GM21825 (cell line): ENCODE data around the gene CISH.
A peak's percentile ranks its signal among the peaks of the same experiment; 100 is the strongest.

Experiments used
- ATAC-seq: cut with Tn5 transposase; IDR thresholded peaks from one replicate; pipeline ENCODE4 v1.9.1; 2021; ENCODE audit warnings: mild to moderate bottlenecking, moderate library complexity; ENCODE audit not compliant: unreplicated experiment

CISH gene

DNA sequence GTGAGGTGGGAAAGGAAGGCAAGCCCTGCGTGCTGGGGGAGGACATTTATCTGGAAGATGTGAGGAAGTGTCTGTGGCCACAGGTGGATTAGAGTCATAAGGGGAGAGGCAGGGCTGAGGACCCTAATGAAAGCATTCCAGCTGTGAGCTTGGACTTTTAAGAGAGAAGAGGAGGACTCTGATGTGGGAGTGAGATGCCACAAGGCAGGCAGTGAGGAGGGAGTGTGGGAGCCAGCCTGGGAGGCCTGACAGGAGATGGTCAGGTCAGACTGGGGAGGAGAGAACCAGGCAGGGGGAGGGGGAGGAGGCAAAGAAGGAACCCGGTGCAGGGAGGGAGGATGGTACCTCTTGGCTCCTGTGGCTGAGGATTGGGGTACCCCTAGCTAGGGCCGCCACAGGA, 26.4 kb upstream of the CISH start:
- ATAC-seq, result no peak

DNA sequence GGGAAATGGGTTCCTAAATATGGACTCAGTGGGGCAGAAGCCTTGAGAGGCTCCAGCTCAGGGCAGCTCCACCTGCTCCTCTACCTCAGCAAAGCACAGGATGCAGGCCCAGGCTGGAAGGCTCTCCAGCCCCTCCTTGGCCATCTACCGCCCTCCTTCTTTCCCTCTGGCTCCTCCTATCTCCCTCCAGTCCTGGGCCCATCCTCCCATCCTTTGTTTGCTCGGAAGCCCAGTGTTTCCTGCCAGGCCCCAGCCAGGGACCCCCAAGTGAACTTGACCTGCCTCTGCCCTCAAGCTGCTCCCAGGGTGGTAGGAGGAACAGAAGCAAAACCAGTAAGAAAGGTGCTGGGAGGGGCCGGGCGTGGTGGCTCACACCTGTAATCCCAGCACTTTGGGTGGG, 25.4 kb upstream of the CISH start:
- ATAC-seq, result no peak

DNA sequence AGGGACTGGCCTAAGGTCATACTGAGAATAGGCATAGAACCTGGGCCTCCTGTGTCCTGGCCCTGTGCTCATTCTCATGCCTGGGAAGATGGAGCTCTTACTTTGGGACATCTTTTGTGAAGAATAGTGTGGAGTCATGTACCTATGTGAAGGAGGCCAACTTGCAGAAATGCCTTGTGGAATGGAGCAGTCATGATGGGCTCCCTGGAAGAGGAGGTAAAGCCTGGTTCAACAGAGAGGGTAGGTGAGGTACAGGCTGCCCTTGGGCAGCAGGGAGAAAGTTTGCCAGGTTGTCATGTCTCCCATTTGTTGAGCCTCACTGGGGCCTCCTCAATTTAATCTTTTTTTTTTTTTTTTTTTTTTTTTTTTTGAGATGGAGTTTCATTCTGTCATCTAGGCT, 23.5 kb upstream of the CISH start:
- ATAC-seq, result no peak

DNA sequence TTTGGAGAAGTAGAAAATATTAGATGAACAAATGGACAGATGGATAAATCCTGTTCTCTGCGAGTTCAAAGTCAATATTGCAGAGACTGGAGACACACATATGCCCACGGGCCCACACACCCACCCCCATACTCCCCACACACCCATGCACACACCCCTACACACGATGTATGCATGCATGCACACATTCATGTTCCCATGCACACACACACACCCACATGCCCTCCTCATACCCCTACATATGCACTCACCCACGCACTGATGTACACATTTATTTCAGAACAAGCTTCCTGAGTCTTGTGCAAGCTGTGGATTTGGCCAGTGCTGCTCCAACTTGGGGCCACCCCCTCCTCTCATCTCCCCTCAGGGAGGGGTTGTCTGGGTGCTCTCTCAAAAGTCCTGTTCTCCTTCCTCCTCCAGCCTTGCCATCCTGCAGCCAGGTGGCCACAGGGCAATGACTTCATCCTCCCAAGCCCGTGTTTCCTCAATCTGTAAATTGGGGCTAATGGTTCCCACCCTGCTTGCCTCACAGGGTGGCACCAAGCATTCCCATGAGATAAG, 21.7 kb upstream of the CISH start:
- no peak for ATAC-seq

DNA sequence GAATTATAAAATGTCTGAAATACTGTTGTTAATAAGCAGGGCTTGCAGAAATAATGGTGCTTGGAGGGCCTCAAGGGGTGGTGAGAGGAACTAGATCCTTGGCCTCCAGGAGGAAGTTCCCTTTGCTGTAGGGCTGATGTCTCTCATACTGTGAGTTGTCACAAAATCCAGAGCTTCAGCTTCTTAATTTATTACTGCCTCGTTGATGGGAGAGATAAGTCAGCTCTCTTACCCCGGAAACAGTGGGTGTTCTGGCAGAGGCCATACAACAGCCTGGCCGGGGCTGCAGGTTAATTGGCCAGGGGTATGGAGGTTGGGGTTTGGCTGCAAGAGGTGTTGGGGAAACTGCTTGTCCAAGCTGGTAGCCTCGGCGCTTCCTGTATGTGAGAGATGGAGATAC, 20.9 kb upstream of the CISH start:
- no peak for ATAC-seq

DNA sequence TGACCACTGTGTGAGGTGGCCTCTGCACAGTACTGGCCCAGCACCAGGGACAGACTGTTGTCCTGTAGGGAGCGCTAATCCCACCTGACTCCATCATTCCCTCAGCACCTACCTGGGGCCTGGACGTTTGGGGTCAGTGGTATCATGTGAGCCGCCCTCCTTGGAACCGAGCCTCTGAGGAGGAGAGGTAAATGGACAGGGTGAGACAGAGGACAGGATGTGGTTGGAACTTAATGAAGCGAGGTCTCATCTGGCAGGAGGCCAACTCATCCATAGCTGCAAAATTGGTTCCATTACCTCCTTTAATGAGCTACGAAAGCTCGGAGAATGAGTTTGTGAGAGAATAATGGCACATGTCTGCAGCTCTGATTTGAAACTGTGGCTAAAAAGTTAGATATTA, 19.3 kb upstream of the CISH start:
- ATAC-seq, result no peak

DNA sequence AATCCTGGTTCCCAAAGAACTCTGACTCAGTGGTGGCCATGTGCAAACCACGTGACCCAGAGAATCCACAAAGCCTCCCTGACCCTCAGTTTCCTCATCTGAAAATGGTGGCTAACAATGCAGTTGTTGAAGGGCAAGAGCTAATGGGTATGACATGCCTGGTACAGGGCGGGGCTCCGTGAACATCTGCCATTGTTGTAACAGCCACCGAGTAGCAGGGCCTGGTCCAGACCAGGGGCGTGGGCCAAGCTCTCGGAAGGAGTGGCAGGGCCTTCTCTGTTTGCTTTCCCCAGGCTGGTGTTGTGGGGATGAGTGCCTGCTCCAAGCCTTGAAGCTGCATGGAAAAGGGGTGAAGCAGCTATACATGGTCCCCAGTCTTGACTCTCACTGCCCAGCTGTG, 18.8 kb upstream of the CISH start:
- no peak for ATAC-seq

DNA sequence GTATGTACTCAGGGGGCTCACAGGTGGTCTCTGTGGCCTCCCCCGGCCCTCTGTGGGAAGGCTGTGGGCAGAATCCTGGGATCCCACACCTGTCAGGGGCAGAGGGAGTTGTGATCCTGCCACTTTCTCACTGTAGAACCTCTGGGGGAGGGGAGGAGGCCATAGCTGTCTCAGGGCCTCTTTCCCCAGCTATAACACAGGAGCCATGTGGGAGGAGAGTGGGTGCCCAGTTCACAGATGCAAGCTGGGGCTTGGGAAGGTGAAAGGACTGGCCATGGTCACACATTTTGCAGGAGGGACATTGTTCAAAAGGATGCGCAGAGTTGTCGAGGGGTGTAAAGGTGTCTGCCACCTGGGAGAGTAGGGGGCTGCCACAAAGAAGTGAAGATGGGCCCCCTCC, 17.0 kb upstream of the CISH start:
- ATAC-seq, result no peak

DNA sequence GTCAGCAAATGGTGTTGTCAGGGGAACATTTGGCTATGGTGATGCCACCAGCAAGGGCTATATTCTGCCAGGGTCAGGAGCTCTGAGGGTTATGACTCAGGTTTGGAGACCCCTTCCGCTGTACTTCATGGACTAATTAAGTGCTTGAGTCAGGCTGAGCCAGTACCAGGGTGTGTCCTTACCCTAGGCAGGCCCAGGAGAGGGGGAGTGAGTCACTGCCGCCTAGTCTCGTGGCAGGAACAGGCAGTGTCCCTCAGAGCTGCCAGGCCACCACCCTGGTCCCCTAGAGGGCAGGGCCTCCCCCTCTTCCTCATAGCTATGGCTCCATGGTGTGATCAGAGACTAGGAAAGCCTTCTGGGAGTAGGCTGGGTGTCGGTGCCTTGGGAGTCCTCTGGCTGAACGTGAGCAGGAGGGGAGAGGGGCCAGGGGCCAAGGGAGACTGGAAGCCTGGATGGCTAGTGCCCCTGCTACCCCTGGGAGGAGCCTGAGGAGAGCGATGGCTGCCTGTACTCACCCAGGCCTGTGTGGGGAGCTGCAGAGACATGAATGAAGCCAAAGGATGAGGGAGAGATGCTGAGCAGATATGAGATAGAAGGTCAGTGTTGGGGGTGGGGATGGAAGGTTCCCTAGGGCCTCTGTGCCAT, 16.0 kb upstream of the CISH start:
- ATAC-seq, result no peak

DNA sequence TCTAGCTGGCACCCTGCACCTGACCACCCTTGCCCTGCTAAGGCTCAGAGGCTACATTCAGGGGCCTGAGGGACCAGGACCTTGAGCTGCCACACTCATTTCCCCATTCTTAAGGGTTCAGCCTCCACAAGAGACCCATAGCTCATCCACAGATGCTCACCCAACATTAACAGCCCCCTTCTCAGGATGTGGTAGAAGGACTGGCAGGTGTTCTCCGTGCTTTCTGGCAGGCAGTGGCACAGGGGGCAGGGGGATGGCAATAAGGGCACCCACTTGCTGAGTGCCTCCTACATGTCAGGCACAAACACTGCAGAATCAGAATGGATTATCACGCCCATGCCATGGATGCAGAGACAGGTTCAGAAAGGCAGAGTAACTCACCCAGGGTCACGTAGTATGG, 14.8 kb upstream of the CISH start:
- no peak for ATAC-seq

DNA sequence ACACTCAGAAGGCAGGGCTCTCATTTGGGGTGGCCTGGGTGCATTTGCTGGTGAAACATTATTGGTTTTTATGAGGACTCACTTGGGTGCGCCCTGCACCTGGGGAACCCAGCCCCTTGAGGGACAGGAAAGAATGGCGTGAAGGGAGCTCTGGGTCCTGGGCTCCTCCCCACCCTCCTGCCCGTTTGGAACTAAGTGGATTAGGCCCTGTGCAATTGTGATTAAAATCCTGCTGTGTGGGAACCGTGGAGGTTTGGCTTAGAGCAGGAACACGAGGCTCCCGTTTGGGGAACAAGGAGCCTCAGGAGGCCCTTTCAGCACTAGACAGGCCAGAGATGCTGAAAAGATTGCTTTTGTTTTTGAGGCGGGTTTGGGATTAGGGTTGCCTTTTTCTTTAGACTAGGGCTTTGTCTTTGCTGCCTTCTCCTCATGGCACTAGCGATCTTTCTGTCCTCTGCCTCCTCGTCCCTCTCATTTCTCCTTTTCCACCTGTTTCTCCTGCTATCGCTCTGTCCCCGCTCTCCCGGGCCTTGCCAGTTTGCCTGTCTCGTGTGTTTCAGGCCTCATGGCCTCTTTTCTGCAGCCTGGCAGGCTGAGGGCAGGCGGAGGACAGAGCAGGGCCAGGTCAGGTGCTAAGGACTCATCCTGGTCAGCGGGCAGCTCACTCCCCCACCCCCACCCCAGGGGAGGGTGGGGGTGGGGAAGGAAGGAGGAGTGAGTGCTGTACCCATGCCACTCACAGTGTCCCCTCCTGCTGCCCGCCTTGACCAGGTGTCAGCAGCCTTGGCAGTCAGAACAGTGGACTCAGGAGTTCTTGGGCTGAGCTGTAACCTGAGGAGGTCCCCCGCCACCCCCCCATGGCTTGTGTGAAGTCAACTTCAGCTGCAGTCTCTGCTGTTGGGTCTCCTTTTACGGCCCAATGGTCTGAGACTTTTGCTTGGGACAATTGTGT, 13.9 kb upstream of the CISH start:
- ATAC-seq, result no peak

DNA sequence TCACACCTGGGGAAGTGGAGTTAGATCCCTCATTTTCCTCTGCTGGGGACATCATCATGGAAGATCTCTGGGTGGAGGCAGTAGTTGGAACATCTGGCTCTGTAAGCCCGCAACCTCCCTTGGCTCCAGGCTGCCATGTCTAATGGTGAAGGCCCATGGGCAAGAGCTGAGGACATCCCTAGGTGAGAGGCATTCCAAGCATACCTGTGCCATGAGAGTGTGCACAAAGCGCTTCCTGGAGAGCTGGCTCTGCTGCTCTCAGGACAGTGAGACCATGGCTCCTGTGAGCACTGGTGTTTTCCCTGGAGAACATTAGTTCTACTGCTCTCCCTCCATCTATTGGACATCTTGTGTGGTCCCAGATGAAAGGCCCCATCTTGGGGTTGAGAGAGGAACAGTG, 13.1 kb upstream of the CISH start:
- ATAC-seq, result no peak

DNA sequence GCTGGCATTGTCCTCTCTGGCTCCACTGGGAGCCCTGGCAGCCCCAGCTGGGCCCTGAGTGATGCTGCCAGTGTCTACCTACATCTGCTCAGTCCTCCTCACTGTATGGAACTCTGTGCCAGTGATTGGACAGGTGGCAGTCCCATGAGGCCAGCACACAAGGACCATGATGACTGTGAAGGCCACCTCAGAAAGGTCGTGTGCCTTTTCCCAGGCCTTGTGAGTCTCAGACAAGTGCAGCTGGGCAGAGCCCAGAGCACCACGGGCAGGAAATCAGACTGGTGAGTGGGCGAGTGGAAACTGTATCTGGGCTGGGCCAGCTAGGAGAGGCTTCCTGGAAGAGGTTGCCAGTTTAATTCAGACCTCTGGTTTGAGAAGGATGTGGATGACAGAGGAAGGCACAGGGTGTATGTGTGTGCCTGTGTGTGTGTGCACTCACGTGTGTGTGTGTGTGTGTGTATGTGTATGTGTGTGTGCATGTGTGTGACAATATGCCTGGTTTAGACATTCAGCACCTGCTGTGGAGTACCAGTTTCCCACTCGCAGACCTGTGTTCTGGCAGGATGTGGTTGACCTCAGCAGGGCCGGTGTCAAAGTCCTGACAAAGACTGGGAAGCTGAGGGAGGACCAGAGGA, 12.4 kb upstream of the CISH start:
- peak; percentile 42 for ATAC-seq

DNA sequence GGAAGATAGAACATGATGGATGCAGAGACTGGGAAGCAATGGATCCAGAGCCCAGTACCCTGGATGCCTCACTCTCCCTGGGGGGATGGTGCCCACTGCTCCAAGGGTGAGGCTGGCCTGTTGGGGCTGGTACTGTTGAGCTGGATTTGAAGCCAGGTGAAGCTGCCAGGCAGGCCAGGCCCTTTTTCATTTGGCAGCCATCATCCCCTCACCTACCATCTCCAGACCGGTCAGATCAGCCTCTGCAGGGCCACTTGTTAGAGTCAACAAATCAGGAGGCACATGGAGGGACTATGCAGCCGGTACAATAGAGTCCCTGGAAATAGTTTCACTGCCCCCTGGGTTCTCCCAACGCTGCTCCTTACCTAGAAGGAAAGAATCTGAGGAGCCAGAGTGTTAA, 11.3 kb upstream of the CISH start:
- no peak for ATAC-seq

DNA sequence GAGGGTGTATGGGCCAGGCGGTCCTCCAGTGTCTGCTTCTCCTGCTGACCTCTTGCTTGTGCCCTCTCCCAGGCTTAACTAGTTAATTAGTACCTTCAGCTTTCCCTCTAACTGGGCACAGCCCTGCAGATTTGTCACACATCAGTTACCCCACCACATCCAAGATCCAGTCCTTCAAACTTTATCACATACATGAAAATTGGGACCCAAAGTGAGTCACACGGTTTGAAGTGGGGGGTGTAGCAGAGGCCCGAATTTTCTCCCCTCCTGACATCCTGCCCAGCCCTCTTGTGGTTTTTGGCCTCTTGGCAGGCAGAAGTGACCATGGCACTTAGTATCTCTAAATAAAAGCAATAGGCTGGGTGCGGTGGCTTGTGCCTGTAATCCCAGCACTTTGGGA, 9.2 kb upstream of the CISH start:
- no peak for ATAC-seq

DNA sequence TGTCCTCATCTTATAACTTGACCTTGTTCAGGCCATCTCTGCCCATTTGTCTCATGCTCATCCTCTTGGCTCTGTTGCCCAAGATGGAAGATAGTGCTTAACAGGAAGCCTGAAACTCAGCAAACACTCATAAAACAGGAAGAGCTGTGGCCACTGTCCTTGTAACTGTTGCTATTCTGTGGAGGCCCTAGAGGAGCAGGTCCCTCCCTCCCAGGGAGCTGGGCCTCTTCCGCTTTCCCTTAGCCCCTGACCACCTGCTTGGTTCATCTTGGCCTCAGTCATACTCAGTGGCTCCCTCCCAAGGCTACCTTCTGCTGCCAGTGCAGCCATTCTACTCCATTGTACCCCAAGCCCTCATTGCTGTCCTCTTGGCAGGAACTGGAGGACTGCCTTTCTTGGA, 8.8 kb upstream of the CISH start:
- no peak for ATAC-seq

DNA sequence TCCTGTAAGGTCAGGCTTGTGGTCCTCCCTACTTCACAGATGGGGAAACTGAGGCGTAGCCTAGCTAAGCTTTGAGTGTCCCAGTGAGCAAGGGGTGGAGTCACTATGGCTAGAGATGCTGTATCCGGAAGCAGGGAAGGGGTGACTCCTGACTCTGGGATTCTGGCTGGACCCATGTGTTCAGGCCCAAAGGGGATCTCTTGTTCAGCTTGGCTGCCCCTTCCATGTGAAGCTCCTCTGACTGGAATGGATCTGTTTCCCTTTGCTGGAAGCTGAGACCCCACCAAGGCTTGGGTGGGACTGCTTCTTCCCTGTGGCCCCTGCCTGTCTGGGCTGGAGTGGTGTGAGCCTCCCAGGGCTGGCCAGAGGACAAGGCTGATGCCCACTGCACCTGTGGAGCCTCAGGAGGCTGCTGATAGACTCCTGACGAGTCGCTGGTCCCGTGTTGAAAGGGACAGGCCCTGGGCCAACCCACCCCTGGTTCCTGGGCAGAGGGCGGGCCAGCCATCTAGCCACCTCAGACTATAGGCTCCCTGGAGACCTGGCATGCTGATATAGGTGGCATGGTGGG, 6.4 kb upstream of the CISH start:
- no peak for ATAC-seq

DNA sequence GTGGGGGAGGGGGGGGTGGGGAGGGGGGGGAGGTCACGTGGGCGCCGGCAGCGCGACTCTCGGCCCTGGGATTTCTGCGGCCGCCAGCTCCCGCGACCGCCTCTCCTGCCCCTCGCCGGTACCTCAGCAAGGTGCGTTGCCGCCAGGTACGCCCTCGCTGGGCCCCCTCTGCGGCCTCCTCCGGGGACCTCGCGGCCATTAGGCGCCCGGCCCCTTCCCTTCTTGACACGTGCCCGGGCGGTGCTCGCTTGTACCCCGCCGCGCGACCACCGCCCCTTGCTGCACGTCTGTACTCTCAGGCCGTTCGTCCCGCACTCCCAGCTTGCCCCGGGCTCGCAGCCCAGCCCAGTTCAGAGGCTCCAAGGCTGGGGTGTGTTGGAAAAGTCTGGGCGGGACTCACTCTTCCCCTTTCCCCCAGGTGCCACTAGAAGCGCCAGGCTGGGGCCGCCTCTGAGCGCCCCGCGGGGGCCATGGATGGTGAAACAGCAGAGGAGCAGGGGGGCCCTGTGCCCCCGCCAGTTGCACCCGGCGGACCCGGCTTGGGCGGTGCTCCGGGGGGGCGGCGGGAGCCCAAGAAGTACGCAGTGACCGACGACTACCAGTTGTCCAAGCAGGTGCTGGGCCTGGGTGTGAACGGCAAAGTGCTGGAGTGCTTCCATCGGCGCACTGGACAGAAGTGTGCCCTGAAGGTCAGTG, 5.7 kb upstream of the CISH start, which contains the start of gene MAPKAPK3:
Gene MAPKAPK3, plus strand, starts transcription at position 56 of the 696 bp plus-strand sequence. Its CDS starts 415 bp downstream, at position 471.
- no peak for ATAC-seq

DNA sequence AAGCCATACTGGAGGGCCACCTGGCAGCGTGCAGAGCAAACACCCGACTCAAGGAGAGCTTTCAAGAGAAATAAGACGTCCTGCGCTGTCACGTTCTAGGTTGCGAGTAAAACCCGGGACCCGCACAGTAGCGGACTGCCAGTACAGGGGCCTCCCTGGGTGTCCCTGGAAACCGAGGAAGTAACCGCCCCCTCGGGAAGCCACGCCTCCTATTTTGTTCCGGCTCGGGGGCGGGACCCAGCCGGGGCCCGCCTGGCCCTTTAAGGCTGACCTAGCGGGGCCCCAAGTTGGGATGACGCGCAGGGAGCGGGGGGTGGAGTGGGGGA, 5.2 kb upstream of the CISH start:
- ATAC-seq, result peak; percentile 64

DNA sequence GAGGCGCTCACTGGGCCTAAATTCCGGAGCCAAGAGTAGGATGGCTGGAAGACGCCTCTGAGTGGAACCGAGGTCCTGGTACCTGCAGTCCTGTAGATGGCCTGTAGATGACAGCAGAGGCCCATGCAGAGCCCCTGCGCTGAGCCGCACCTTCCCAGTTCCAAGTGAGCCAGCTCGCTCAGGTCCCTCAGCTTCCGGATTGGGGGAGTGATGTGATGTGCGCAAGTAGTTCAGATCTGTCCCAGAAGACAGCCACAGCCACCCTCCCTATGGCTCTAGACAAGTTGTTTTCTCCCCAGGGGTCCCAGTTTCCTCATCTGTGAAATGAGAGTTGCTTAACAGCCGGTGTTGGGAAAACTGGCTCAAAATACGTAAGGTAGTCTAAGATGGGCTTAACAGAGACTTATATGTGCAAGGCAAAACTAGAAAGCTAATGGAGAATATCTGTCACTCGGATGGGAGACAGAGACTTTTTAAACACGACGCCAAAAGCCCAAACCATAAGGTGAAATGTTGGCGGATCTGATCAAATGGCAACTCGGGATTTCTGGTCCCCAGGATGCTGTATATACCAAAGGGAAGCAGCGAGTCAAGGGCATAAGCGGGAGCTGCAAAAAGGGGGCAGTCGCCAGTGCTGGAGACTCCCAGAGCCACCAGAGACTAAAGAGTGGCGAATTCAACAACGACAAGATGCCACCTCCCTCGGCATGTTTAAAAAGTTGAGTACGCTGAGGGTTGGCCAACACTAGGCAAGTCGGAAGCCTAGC, 4.6 kb upstream of the CISH start:
- peak; percentile 25 for ATAC-seq
